ENCODE results near the gene PUM1. TPM values are rescaled to one million over a fixed set of nuclear protein-coding genes. Genes with fewer than 3 reads are reported as not detected.

PUM1 gene
- total and polyA plus RNA-seq, 2 of the 8 experiments (the other 6 are each of a cell fraction or from before 2014, with no cell fraction given) = 122 to 177 TPM

DNA sequence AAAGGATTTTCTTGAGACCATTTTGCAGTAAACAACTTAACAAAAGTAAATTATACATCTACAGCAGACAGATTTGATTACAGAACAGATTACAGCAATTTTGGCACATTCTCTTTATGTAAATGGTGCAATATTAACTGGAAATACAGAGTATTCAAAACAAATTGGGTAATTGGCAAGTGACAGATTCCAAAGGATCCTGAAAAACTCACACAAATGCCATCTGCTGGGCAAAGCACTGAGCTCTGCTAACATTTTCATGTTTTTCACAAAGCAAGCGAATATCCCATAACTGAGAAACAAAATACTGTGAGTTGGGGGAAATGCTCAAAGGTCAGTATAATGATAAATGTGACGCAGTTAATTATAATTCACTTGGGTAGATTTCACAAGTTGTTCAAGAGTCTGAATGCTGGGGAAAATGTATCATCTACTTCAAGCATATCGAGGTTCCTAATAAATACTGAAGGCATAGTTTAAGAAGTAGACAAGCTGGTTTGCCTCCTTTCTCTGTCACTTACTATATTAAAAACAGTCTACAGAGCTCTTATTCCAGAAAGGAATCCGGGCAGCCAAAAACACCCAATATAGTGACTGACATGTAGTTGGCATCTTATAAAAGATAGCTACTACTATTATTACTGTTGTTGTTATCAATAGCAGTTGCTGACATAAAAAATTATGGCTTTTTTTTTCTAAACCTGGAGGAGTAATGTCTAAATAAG is 81.2 kb downstream of the PUM1 start:
- H3K4me1 ChIP-seq (replicated peaks in 1 of 4; ENCODE audit: control insufficient read depth in 3 of 4, insufficient read depth in 4 of 4, low read length in 3 of 4) = no peaks in the 10 kb centered on the region; a peak in 2 of 7 replicates
- no peak overlapping the region for H4K5ac ChIP-seq (ENCODE audit: insufficient read length, low read depth, low read length)
- no peak overlapping the region for H3K56ac ChIP-seq (replicated peaks; ENCODE audit: insufficient read length, low read depth, low read length)
- no peak overlapping the region for H2AFZ ChIP-seq (ENCODE audit: low read length)
- no peak overlapping the region for H4K91ac ChIP-seq (replicated peaks; ENCODE audit: insufficient read length, low read length)
- no peak overlapping the region for H3K14ac ChIP-seq (ENCODE audit: insufficient read length)
- peaks cover 3% of the 10 kb centered on the region for H3K79me1 ChIP-seq (ENCODE audit: low read depth, low read length)
- no peak overlapping the region for H2BK20ac ChIP-seq (ENCODE audit: low read length)
- H3K4me2 ChIP-seq (ENCODE audit: insufficient read depth in 1 of 2, low read depth in 2 of 2, low read length in 2 of 2) = no peak overlapping the region
- no peak overlapping the region for H2BK15ac ChIP-seq (ENCODE audit: low read length)
- H2AK5ac ChIP-seq (ENCODE audit: low read depth, low read length) = no peak overlapping the region
- H3K27ac ChIP-seq (ENCODE audit: low read depth, low read length) = no peak overlapping the region
- no peak overlapping the region for H4K8ac ChIP-seq (ENCODE audit: extremely low read depth, insufficient read depth, low read length)
- no peak overlapping the region for H2BK5ac ChIP-seq (ENCODE audit: low read depth, low read length)
- H3K4me3 ChIP-seq (ENCODE audit: extremely low read depth in 1 of 4, insufficient read depth in 2 of 4, low read depth in 3 of 4, low read length in 4 of 4) = no peak overlapping the region
- H4K20me1 ChIP-seq (replicated peaks in 1 of 2; ENCODE audit: control insufficient read depth in 1 of 2, insufficient read depth in 2 of 2, low read length in 2 of 2) = peaks cover 10 to 24% of the 10 kb centered on the region in 2 experiments
- TF ChIP-seq POLR2A (IDR thresholded peaks at IDR 0.05; ENCODE audit: control extremely low read depth in 1 of 2, low read depth in 2 of 2, low read length in 2 of 2) (no peak), BACH1 (IDR thresholded peaks at IDR 0.05; ENCODE audit: low read length) (no peak)
- ChIA-PET CTCF (ENCODE audit: partially characterized antibody) (interaction anchor here (0.6 to 1.6 kb wide), 5 partner anchors 11 to 1108 kb away, joined by 3 to 5 read pairs (median 3); no protein-coding TSS in a partner anchor), POLR2A (ENCODE audit: partially characterized antibody) (interaction anchor here (1.3 kb wide), 2 partner anchors 8 to 27 kb away, joined by 3 read pairs; no protein-coding TSS in a partner anchor)
- H3K9me3 ChIP-seq (ENCODE audit: insufficient read depth in 2 of 2, low read depth in 1 of 2, low read length in 1 of 2) = no peaks in the 10 kb centered on the region
- no peak overlapping the region for H2BK120ac ChIP-seq (replicated peaks; ENCODE audit: low read depth, low read length)
- H3K18ac ChIP-seq (ENCODE audit: extremely low read depth, low read length) = no peak overlapping the region
- no peaks in the 10 kb centered on the region for H3K27me3 ChIP-seq (replicated peaks in 1 of 4; ENCODE audit: control insufficient read depth in 3 of 4, extremely low read depth in 1 of 4, insufficient read depth in 3 of 4, low read length in 3 of 4)
- H3K36me3 ChIP-seq (ENCODE audit: control insufficient read depth in 2 of 4, insufficient read depth in 4 of 4, low read length in 3 of 4) = peaks cover 2 to 33% (median 12%) of the 10 kb centered on the region in 4 experiments; a peak in 5 of 8 replicates
- H3K79me2 ChIP-seq (ENCODE audit: control insufficient read depth in 1 of 2, insufficient read depth in 2 of 2, low read length in 2 of 2) = peaks cover 7 to 93% of the 10 kb centered on the region in 2 experiments; a peak in 3 of 4 replicates
- H3K9ac ChIP-seq (replicated peaks in 1 of 4; ENCODE audit: extremely low read depth in 1 of 4, low read depth in 3 of 4, low read length in 3 of 4) = no peak overlapping the region
- no peak overlapping the region for H3K4ac ChIP-seq (replicated peaks; ENCODE audit: insufficient read length, low read depth, low read length)
- no peak overlapping the region for H2BK12ac ChIP-seq (ENCODE audit: low read depth, low read length)
- WGBS, 2 experiments (ENCODE audit: extremely low coverage in 1 of 2, insufficient coverage in 1 of 2, insufficient read length in 1 of 2, insufficient replicate concordance in 2 of 2, low coverage in 1 of 2, low lambda C conversion rate in 2 of 2, missing lambda C conversion rate in 1 of 2) = 85% methylated on average over 4 of the region's 4 CpGs; no CpG with 5 or more reads in 1 of the 2 experiments
- no peak for DNase-seq (ENCODE audit: low read depth in 1 of 2, low spot score in 2 of 2)
- H3K23ac ChIP-seq (ENCODE audit: insufficient read length) = no peak overlapping the region
- no peaks in the 10 kb centered on the region for H3K23me2 ChIP-seq (ENCODE audit: low read depth, low read length)
- no peak for FAIRE-seq

Measured in H1 (cell line).